ENCODE measurements around the gene FMN2. TPM values are rescaled to one million over a fixed set of nuclear protein-coding genes. Genes with fewer than 3 reads are reported as not detected.
A peak's percentile ranks its signal among the peaks of the same experiment; 100 is the strongest.

Gene FMN2
- total RNA-seq, 3 donors from 2014 or later: 0.80 to 4.2 (median 3.3) TPM

DNA sequence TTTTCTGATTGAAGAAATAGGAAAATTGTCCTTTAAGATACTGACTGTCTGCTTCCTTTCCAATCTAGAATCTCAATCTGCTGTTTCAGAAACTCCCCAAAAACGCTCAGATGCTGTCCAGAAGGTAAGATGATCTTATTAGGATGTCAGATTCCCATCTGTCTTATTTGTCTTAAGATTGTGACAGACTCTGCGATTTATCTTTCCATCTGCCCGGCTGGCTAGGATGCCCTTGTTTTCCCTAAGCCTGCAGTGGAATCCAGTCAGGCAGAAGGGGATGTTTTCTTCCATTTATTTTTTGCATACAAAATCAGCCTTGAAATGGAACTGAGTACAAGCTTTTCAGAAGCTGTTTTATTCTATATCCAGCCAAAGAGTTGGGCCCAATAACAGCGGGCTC lies 96.5 kb downstream of the FMN2 start:
- Histone ChIP-seq H3K36me3 (no peaks in the 10 kb centered on the region), H3K27ac (no peak overlapping the region), H3K9me3 (no peaks in the 10 kb centered on the region), H3K4me1 (no peaks in the 10 kb centered on the region), H3K4me3 (no peak overlapping the region), H3K27me3 (no peaks in the 10 kb centered on the region)
- TF ChIP-seq POLR2A (IDR thresholded peaks at IDR 0.05) (no peak), POLR2AphosphoS5 (IDR thresholded peaks at IDR 0.05) (no peak)
- TF ChIP-seq, protein P1, sequence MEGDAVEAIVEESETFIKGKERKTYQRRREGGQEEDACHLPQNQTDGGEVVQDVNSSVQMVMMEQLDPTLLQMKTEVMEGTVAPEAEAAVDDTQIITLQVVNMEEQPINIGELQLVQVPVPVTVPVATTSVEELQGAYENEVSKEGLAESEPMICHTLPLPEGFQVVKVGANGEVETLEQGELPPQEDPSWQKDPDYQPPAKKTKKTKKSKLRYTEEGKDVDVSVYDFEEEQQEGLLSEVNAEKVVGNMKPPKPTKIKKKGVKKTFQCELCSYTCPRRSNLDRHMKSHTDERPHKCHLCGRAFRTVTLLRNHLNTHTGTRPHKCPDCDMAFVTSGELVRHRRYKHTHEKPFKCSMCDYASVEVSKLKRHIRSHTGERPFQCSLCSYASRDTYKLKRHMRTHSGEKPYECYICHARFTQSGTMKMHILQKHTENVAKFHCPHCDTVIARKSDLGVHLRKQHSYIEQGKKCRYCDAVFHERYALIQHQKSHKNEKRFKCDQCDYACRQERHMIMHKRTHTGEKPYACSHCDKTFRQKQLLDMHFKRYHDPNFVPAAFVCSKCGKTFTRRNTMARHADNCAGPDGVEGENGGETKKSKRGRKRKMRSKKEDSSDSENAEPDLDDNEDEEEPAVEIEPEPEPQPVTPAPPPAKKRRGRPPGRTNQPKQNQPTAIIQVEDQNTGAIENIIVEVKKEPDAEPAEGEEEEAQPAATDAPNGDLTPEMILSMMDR (IDR thresholded peaks at IDR 0.05): no peak
- intact Hi-C loops (cut with DNase I; ENCODE audit: low total_unique reads): no loop called here
- no peak for DNase-seq (ENCODE audit: low spot score in 2 of 2)

DNA sequence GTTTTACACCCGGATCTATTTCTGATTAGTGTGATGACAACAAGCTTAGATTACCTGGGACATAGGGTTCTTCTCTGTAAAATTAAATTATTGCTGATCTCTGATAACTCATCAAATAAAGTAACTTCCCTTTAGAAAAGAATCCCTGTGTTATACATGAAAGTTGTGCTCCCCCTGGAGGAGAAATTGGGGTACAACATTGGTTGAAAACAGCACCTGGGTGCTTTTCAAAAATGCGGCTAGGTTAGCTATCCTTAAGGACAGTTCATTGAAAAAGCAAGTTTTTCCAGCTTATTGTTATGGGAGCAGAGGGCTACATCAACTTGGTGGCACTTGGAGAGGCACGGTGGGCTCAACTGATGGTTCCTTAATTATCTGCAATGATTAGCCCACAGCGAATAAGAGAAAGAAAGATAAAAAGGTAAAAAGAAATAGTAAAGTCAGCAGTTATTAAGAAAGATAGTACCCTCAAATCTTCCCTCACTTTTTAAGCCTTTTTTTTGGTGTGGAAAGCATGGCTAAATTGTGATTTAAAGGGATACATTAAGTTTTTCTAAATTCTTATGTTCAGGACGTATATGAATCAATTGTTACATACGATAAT lies 97.8 kb downstream of the FMN2 start:
- intact Hi-C loops (cut with DNase I; ENCODE audit: low total_unique reads): no loop called here
- TF ChIP-seq, protein P1 (IDR thresholded peaks at IDR 0.05): peak in 2 of 3 donors; percentile 31 to 37
- no peak for TF ChIP-seq POLR2AphosphoS5 (IDR thresholded peaks at IDR 0.05)
- H3K4me1 ChIP-seq: no peaks in the 10 kb centered on the region
- no peak overlapping the region for H3K4me3 ChIP-seq
- no peaks in the 10 kb centered on the region for H3K27me3 ChIP-seq
- no peaks in the 10 kb centered on the region for H3K9me3 ChIP-seq
- H3K36me3 ChIP-seq: no peaks in the 10 kb centered on the region
- DNase-seq (ENCODE audit: low spot score in 2 of 2): no peak
- no peak overlapping the region for H3K27ac ChIP-seq

DNA sequence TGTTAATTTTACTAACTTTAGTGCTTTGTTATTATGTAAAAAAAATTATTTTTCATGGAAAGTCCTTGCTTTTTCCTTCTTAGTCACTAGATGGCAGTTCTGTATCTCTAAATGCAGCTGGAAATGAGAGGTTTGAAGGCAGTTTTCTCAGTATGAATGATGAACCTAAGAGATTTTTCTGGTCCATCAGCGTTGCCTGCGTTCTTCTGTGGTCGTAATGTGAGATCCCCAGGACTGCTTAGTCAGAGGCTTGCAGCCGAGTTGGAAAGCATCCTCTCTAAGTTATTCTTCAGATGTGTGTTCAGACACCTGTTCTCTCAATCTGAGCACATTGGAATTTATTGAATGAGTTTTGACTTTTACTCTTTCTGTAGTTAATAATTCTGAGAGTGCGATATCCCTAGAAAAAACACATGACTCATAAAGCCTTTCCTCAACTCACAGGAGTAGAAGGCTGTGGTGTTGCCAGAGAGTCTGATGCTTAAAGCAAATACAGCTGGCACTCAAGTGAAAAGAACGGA lies 99.3 kb downstream of the FMN2 start:
- TF ChIP-seq, protein P1 (IDR thresholded peaks at IDR 0.05): peak in 1 of 3 donors; percentile 31
- no peak for TF ChIP-seq POLR2A (IDR thresholded peaks at IDR 0.05)
- H3K27me3 ChIP-seq: no peaks in the 10 kb centered on the region
- no peak for DNase-seq (ENCODE audit: low spot score in 2 of 2)
- intact Hi-C loops (cut with DNase I; ENCODE audit: low total_unique reads): no loop called here
- H3K9me3 ChIP-seq: no peaks in the 10 kb centered on the region
- H3K4me1 ChIP-seq: no peaks in the 10 kb centered on the region
- no peak overlapping the region for H3K4me3 ChIP-seq
- H3K36me3 ChIP-seq: no peaks in the 10 kb centered on the region
- no peak overlapping the region for H3K27ac ChIP-seq

DNA sequence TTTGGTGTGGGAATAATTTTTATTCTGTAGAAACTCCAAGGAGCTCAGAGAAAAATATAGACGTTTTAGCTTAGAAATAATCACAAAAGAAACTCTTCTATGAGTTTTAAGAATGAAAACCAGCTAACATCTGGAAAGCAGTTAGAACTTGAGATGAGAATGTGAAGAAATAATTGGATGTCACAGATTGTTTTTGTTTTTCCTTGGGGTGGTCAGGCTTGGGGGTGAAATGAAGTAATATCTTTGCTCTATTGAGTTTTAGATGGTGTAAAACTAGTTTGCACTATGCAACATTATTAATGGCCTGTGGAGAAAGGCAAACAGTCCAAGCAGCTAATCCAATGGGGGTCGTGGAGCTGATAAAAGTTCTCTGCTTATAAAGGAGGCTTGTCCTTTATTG lies 101.2 kb downstream of the FMN2 start:
- no peak for TF ChIP-seq POLR2AphosphoS5 (IDR thresholded peaks at IDR 0.05)
- TF ChIP-seq, protein P1 (IDR thresholded peaks at IDR 0.05): no peak
- no peak for TF ChIP-seq POLR2A (IDR thresholded peaks at IDR 0.05)
- DNase-seq (ENCODE audit: low spot score in 2 of 2): no peak
- intact Hi-C loops (cut with DNase I; ENCODE audit: low total_unique reads): no loop called here

DNA sequence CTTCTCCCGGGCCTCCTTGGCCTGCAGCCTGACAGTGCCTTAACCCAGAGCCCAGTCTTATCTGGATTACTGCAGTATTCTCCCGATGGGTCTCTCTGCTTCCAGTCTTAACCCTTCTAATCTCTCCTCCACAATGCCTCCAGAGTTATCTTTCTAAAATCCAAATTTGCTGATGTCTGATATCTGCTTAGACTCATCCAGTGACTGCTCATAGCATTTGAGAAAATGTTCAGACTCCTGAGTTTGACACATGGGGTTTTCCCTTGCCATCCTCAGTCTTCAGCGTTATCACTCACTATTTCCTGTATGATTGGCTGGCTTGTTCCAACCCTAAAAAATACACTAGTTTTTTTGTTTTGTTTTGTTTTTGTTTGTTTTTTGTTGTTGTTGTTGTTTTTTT lies 102.0 kb downstream of the FMN2 start:
- H3K27ac ChIP-seq: peak overlapping the region in 1 of 2 donors; percentile 25
- TF ChIP-seq, protein P1 (IDR thresholded peaks at IDR 0.05): no peak
- no peak for TF ChIP-seq POLR2AphosphoS5 (IDR thresholded peaks at IDR 0.05)
- TF ChIP-seq POLR2A (IDR thresholded peaks at IDR 0.05): no peak
- intact Hi-C loops (cut with DNase I; ENCODE audit: low total_unique reads): no loop called here

More for the DNA sequence above, 101.2 kb downstream of the FMN2 start:
- H3K27ac ChIP-seq: peak overlapping the region in 1 of 2 donors; percentile 25
- no peaks in the 10 kb centered on the region for H3K9me3 ChIP-seq
- H3K4me1 ChIP-seq: no peaks in the 10 kb centered on the region
- H3K27me3 ChIP-seq: no peaks in the 10 kb centered on the region
- no peaks in the 10 kb centered on the region for H3K36me3 ChIP-seq
- H3K4me3 ChIP-seq: no peak overlapping the region

More for the DNA sequence above, 102.0 kb downstream of the FMN2 start:
- Histone ChIP-seq H3K4me1 (no peaks in the 10 kb centered on the region), H3K4me3 (no peak overlapping the region), H3K27me3 (no peaks in the 10 kb centered on the region), H3K36me3 (no peaks in the 10 kb centered on the region), H3K9me3 (no peaks in the 10 kb centered on the region)
- DNase-seq (ENCODE audit: low spot score in 2 of 2): no peak
